ENCODE results near the gene ZFP36L2.
A peak's percentile ranks its signal among the peaks of the same experiment; 100 is the strongest.

Gene ZFP36L2

GRCh38 chr2:43212216-43212835 lies 14.1 kb downstream of the ZFP36L2 start:
- Histone ChIP-seq H3K9me3 (ENCODE audit: insufficient read depth, low read length) (no peaks in the 10 kb centered on the region), H3K4me2 (ENCODE audit: low read length) (peak overlapping the region; percentile 79), H2AFZ (ENCODE audit: low read depth, low read length) (no peak overlapping the region), H3K27me3 (ENCODE audit: low read depth, low read length) (no peaks in the 10 kb centered on the region), H3K27ac (ENCODE audit: low read length) (peak overlapping the region; percentile 56), H3K79me2 (ENCODE audit: low read length) (no peaks in the 10 kb centered on the region), H3K9ac (ENCODE audit: low read length) (peak overlapping the region; percentile 45; the same call in 1 of the 2 replicates), H3K4me1 (ENCODE audit: low read length) (peaks cover 17% of the 10 kb centered on the region), H4K20me1 (ENCODE audit: insufficient read depth, low read length) (no peaks in the 10 kb centered on the region), H3K36me3 (replicated peaks; ENCODE audit: low read depth, low read length) (no peaks in the 10 kb centered on the region), H3K4me3 (ENCODE audit: low read length) (peak overlapping the region; percentile 43)
- TF ChIP-seq EZH2phosphoT487 (IDR thresholded peaks at IDR 0.05; ENCODE audit: low read depth) (no peak), CTCF (IDR thresholded peaks at IDR 0.05; ENCODE audit: low read depth, low read length) (no peak)

GRCh38 chr2:43210467-43211303 lies 15.7 kb downstream of the ZFP36L2 start:
- Histone ChIP-seq H3K4me2 (ENCODE audit: low read length) (no peak overlapping the region), H3K9ac (ENCODE audit: low read length) (no peak overlapping the region), H4K20me1 (ENCODE audit: insufficient read depth, low read length) (no peaks in the 10 kb centered on the region), H3K4me3 (ENCODE audit: low read length) (no peak overlapping the region), H3K4me1 (ENCODE audit: low read length) (peaks cover 16% of the 10 kb centered on the region), H3K79me2 (ENCODE audit: low read length) (no peaks in the 10 kb centered on the region), H3K27me3 (ENCODE audit: low read depth, low read length) (no peaks in the 10 kb centered on the region), H3K36me3 (replicated peaks; ENCODE audit: low read depth, low read length) (no peaks in the 10 kb centered on the region), H2AFZ (ENCODE audit: low read depth, low read length) (no peak overlapping the region), H3K9me3 (ENCODE audit: insufficient read depth, low read length) (no peaks in the 10 kb centered on the region), H3K27ac (ENCODE audit: low read length) (no peak overlapping the region)
- TF ChIP-seq EZH2phosphoT487 (IDR thresholded peaks at IDR 0.05; ENCODE audit: low read depth) (no peak), CTCF (IDR thresholded peaks at IDR 0.05; ENCODE audit: low read depth, low read length) (no peak)

DNA sequence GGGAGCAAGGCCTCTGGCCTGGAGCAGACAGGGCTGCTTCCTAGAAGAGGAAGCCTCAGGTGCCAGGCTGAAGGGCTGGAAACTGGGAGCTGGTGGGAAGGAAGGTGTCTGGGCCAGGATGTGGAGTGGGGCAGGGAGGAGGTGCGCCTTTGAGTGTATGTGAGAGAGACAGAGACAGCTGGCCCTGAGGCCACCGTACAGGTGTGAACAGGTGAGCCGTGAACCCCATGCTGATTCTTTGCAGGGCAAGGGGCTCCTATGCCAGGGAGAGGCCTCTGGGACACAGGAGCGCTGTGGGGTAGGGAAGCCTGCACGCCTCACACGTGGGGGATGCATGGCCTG lies 16.3 kb downstream of the ZFP36L2 start:
- H2AFZ ChIP-seq (ENCODE audit: low read depth, low read length) = no peak overlapping the region
- H3K27ac ChIP-seq (ENCODE audit: low read length) = no peak overlapping the region
- no peak overlapping the region for H3K9ac ChIP-seq (ENCODE audit: low read length)

More for the DNA sequence above, 16.3 kb downstream of the ZFP36L2 start:
- Histone ChIP-seq H3K36me3 (replicated peaks; ENCODE audit: low read depth, low read length) (no peaks in the 10 kb centered on the region), H3K4me2 (ENCODE audit: low read length) (no peak overlapping the region), H3K9me3 (ENCODE audit: insufficient read depth, low read length) (no peaks in the 10 kb centered on the region), H3K79me2 (ENCODE audit: low read length) (no peaks in the 10 kb centered on the region), H3K4me1 (ENCODE audit: low read length) (peaks cover 16% of the 10 kb centered on the region), H4K20me1 (ENCODE audit: insufficient read depth, low read length) (no peaks in the 10 kb centered on the region), H3K4me3 (ENCODE audit: low read length) (no peak overlapping the region), H3K27me3 (ENCODE audit: low read depth, low read length) (no peaks in the 10 kb centered on the region)
- TF ChIP-seq CTCF (IDR thresholded peaks at IDR 0.05; ENCODE audit: low read depth, low read length) = no peak
- no peak for TF ChIP-seq EZH2phosphoT487 (IDR thresholded peaks at IDR 0.05; ENCODE audit: low read depth)

All from OCI-LY3 (cell line).